ENCODE data around the gene AOPEP.

The AOPEP gene

GRCh38 chr9:94906181-94906580 lies 179.7 kb downstream of the AOPEP start:
- no peak for DNase-seq

DNA sequence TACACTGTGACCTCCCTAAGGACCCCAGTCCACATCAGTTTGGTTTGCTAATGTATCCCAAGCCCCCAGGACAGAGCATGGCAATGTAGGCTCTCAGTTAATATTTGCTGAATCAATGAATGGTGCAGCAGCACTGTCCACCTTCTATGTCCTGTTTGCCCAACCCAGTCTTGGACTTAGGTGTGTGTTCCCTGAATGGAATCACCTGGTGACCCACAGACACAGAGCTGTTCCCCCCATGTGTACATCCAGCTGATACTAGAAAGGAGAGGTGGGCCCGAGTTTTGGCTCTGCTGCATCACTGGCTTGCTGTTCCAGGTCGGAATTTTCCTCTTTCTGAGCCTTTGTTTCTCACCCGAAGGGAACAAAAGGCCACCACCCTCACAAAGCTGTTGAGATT lies 180.2 kb downstream of the AOPEP start:
- no peak for DNase-seq

GRCh38 chr9:94907264-94907936 lies 180.9 kb downstream of the AOPEP start:
- no peak for DNase-seq

DNA sequence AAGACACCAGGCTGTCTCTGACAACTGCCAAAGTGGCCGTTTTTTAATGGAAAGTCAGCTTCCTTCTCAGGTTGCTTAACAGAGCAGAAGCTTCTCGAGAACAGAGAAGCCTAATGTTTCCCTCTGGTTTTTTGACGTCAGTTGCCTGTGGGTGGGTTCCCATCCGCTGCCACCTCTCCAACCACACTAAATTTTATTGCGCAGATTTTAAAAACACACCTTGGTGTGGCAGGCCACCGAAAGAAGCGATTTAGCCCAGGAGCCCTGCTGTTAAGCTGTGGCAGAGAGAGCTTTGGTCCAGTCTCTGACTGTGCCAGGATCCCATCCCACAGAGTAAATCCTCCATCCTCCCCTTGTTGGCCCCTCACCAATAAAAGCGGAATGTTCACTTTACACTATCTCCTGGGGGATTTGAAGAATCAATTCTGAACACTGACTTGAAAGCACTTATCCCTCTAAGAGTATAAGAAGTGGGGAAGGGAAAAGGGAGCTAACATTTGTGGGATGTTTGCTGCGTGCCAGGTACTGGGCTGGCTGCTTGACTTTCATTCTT lies 181.6 kb downstream of the AOPEP start:
- DNase-seq, result no peak

- DNase-seq, result no peak
These were observed 182.2 kb downstream of the AOPEP start for GRCh38 chr9:94908583-94909249.

GRCh38 chr9:94909250-94909894 lies 182.9 kb downstream of the AOPEP start:
- DNase-seq, result no peak

DNA sequence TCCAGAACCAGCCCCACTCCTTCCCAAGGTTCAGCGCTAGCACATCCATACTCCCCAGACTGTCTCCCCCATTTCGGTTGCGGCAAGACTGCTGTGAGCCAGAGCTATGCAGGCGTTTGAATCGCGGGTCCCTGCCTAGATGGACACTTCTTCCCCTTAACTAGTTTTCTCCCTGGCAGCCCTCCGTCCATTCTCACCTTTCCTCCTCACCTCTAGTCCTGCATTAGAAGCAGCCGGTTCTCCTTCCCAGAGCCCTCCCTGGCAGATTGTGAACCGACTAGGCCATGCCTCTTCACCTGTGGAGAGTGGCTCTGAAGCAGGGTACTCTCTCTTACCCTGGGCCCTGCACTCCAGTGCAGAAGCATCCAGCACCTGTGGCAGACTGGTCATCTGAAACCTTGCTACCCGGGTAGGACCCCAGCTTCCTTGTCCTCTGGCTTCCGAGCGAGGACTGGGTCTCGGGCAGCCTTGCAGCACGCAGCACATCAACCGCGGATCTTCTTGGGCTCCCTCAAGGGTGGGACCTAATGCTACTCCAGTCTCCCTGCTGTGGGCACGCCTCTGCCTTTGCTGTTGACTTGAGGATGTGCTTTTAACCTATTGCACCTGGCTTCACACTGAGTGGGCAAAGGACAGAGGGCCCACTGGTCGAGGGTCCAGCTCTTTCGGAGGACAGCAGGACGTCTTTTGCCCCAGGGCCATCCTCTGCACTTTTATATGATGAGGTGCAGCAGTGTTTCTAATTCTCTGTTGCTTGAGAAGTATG lies 183.6 kb downstream of the AOPEP start:
- no peak for DNase-seq

- no peak for DNase-seq
These were observed 184.7 kb downstream of the AOPEP start for GRCh38 chr9:94911211-94911610.

- no peak for DNase-seq
These were observed 185.6 kb downstream of the AOPEP start for GRCh38 chr9:94911986-94912635.

- no peak for DNase-seq
These were observed 186.3 kb downstream of the AOPEP start for GRCh38 chr9:94912700-94913249.

GRCh38 chr9:94913550-94913949 lies 187.1 kb downstream of the AOPEP start:
- DNase-seq, result peak; percentile 25

GRCh38 chr9:94915476-94916450 lies 189.3 kb downstream of the AOPEP start:
- no peak for DNase-seq

- DNase-seq, result no peak
These were observed 190.5 kb downstream of the AOPEP start for GRCh38 chr9:94916956-94917355.

GRCh38 chr9:94918038-94918753 lies 191.7 kb downstream of the AOPEP start:
- no peak for DNase-seq

GRCh38 chr9:94919376-94920098 lies 193.0 kb downstream of the AOPEP start:
- DNase-seq, result no peak

DNA sequence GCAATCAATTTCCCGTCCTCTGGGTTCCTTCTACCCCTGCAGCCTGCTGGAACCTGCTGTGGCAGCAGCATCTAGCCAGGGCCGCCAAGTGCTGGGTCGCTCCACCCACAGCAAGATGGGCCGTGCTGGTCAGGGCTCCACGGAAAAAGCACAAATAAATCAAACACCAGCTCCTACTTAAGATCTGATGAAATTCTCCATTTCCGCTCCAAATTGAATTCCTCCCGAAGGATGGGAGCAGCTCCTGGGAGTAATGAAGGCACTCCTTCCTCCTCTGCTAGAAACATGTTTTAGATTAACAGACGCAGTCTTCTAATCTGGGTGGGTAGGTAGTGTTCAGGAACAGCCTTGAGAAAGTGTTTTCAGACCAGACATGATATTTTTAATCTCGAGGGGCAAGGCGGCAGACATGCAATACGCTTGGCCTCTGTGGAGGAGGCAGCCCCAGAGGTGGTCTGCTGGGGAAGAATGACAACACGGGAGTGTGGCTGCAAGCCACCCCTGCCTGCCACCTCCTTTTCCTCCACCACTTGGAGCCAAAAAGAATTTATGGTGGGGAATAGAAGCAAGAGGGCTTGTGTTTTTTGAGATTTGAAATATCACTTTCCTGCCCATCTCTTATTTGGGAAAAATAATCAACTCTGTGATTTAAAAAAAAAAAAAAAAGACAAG lies 194.1 kb downstream of the AOPEP start:
- DNase-seq, result no peak

- no peak for DNase-seq
These were observed 194.6 kb downstream of the AOPEP start for GRCh38 chr9:94921092-94921471.

DNA sequence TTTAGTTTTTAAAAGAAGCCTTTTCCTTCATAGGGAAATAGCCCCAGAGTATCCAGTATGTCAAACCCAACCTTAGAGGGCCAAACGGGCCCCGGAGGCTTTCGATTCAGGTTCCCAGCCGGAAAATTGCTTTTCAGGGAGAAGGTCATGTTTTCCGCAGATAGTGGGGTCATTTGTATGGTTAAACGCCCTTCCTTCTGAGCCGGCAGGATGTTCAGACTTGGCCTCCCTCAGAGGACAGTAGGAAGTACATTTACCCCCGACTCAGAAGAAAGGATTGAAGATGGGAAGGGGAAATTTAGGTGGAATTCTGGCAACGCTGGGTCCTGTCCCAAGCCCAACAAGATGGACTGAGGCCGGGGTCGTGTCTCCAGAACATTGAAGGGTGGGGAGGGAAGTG lies 195.2 kb downstream of the AOPEP start:
- DNase-seq, result no peak

DNA sequence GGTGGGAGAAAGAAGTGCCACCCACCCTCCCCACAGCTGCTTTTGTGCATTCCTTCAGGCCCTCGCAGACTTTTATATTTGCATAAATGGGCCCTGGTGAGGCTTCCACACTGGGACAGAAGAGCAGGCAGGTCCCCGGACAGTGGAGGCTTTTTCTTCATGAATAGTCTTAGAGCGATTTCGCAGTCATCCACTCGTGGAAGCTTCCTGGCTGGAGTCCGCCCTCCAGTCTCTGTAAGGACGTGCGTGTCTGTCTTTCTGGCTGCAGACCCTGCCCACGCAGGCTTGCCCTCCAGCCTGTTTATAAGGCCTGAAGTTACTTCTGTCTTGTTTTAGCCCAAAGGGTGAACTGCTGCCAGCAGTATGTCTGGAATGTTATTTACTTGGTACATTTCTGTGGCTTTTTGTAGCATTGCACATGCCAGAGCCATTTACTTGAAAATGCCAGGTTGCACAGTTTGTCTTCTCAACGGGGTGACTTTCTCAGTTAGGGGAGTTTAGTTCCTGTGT lies 195.7 kb downstream of the AOPEP start:
- DNase-seq, result no peak
